K562 (cell line): ENCODE results near the gene SLC7A14. TPM values are rescaled to one million over a fixed set of nuclear protein-coding genes. Genes with fewer than 3 reads are reported as not detected.

ENCODE experiments used
- CTBP1 ChIP-seq: fragments of 450-650 bp; IDR thresholded peaks from 2 replicates; pipeline ENCODE4 v1.6.1; 2016; ENCODE audit warnings: borderline replicate concordance
- ETS2 ChIP-seq: IDR thresholded peaks from 2 replicates; pipeline ENCODE4 v1.6.1; 2016; ENCODE audit warnings: borderline replicate concordance, missing genetic modification characterization, mild to moderate bottlenecking, moderate library complexity, missing compliant biosample characterization; ENCODE audit not compliant: poor library complexity, severe bottlenecking
- FOSL1 ChIP-seq: fragments of 200-800 bp; sonication (Bioruptor generic); conservative IDR thresholded peaks from 2 replicates; pipeline ENCODE4 v1.6.1; 2016; ENCODE audit warnings: missing genetic modification characterization, missing compliant biosample characterization
- FOXA3 ChIP-seq, 2 experiments: fragments of 450-650 bp in 1 of 2; sonication (generic) in 1 of 2; formaldehyde crosslinking; IDR thresholded peaks in 1 of 2; conservative IDR thresholded peaks in 1 of 2; 2 replicates each; pipeline versions ENCODE4 v1.4.0 to v1.8.0; 2020 to 2022; ENCODE audit warnings: mild to moderate bottlenecking in 2 of 2, missing genetic modification reagents in 1 of 2
- FOXJ2 ChIP-seq: fragments of 200-800 bp; sonication (Bioruptor generic); IDR thresholded peaks from 2 replicates; pipeline ENCODE4 v1.6.1; 2016; ENCODE audit warnings: missing genetic modification characterization, missing compliant biosample characterization
- FOXK2 ChIP-seq, 2 experiments: fragments of 450-650 bp; IDR thresholded peaks in 1 of 2; conservative IDR thresholded peaks in 1 of 2; 2 replicates each; pipeline ENCODE4 v1.6.1; 2016; ENCODE audit warnings: low read depth in 2 of 2, mild to moderate bottlenecking in 1 of 2
- HES1 ChIP-seq: fragments of 450-650 bp; IDR thresholded peaks from 2 replicates; pipeline ENCODE4 v1.6.1; 2016; ENCODE audit warnings: low read depth, mild to moderate bottlenecking, moderate library complexity
- HNRNPH1 ChIP-seq: fragments of 200-400 bp; formaldehyde crosslinking; optimal IDR thresholded peaks from 2 replicates; pipeline ENCODE3; 2017; ENCODE audit warnings: low read depth, mild to moderate bottlenecking, low read length, moderate library complexity
- HSF4 ChIP-seq: fragments of 250-450 bp; sonication (Bioruptor Pico); IDR thresholded peaks from 2 replicates; pipeline ENCODE4 v2.1.2; 2022; ENCODE audit warnings: mild to moderate bottlenecking, moderate library complexity, borderline replicate concordance
- JUND ChIP-seq, 2 experiments: IDR thresholded peaks; 2 replicates in 1 of 2; 3 replicates in 1 of 2; pipeline ENCODE4 v1.6.1; 2011; ENCODE audit warnings: borderline replicate concordance in 2 of 2, low read depth in 2 of 2, low read length in 2 of 2, improper control_type of control experiment in 1 of 2, missing biosample characterization in 1 of 2, missing genetic modification characterization in 1 of 2, missing genetic modification reagents in 1 of 2
- POLR2A ChIP-seq: fragments of 450-650 bp; conservative IDR thresholded peaks from 2 replicates; pipeline ENCODE4 v1.6.1; 2016
- PRPF4 ChIP-seq: fragments of 200-400 bp; formaldehyde crosslinking; IDR thresholded peaks from one replicate; pipeline ENCODE4 v1.6.1; 2017; ENCODE audit warnings: low read length, low read depth, mild to moderate bottlenecking; ENCODE audit not compliant: insufficient read depth, poor library complexity, severe bottlenecking
- RNF219 ChIP-seq: fragments of 250-450 bp; sonication (Bioruptor Pico); IDR thresholded peaks from 2 replicates; pipeline ENCODE4 v1.5.0; 2022; ENCODE audit warnings: mild to moderate bottlenecking
- RUNX1 ChIP-seq: sonication (generic); IDR thresholded peaks from 2 replicates; pipeline ENCODE4 v1.6.1; 2016; ENCODE audit warnings: antibody characterized with exemption, low read depth
- SAFB2 ChIP-seq: fragments of 200-400 bp; formaldehyde crosslinking; IDR thresholded peaks from 2 replicates; pipeline ENCODE4 v1.6.1; 2018; ENCODE audit warnings: borderline replicate concordance, low read length, low read depth, moderate library complexity; ENCODE audit not compliant: severe bottlenecking
- SNIP1 ChIP-seq: fragments of 450-650 bp; IDR thresholded peaks from 2 replicates; pipeline ENCODE4 v1.7.1; 2017; ENCODE audit warnings: low read depth, mild to moderate bottlenecking
- SRSF1 ChIP-seq: fragments of 200-400 bp; formaldehyde crosslinking; IDR thresholded peaks from 2 replicates; pipeline ENCODE4 v1.6.1; 2017; ENCODE audit warnings: mild to moderate bottlenecking, low read depth, low read length, moderate library complexity
- TAL1 ChIP-seq: fragments of 450-650 bp; IDR thresholded peaks from 2 replicates; pipeline ENCODE4 v1.6.1; 2016; ENCODE audit warnings: mild to moderate bottlenecking
- TSHZ1 ChIP-seq: fragments of 250-450 bp; sonication (Bioruptor Pico); IDR thresholded peaks from 2 replicates; pipeline ENCODE4 v1.4.0; 2020; ENCODE audit warnings: mild to moderate bottlenecking, moderate library complexity
- XRCC4 ChIP-seq: IDR thresholded peaks from one replicate; pipeline ENCODE4 v1.6.1; 2011; ENCODE audit not compliant: insufficient read depth, insufficient read length; ENCODE audit errors: extremely low read depth
- ZEB2 ChIP-seq: fragments of 450-650 bp; IDR thresholded peaks from 2 replicates; pipeline ENCODE4 v1.6.1; 2016
- polyA plus RNA-seq, 8 experiments: library from polyadenylated mRNA; depleted of rRNA in 4 of 8; stranded (reverse) in 5 of 8; unstranded in 3 of 8; fragments of >200 nt; fragmentation: Nextera tagmentation in 2 of 8; fragmentation: Illumina TruSeq in 1 of 8; extraction: Ambion mirVana in 2 of 8; extraction: Trizol in 1 of 8; gene quantifications; 2 replicates each; pipeline versions ENCODE4 v1.2.1 to v1.2.3, GENCODE V29; 2011 to 2014; ENCODE audit warnings: inconsistent platforms in 1 of 8, missing spikeins in 1 of 8
- total RNA-seq, 7 experiments: library from RNA; depleted of rRNA in 6 of 7; stranded (reverse); fragments of >200 nt in 6 of 7; fragmentation: Illumina TruSeq in 2 of 7; extraction: Trizol in 2 of 7; gene quantifications; 2 replicates each; pipeline versions ENCODE4 v1.2.1 to v1.2.3, GENCODE V29; 2011 to 2021; ENCODE audit warnings: low replicate concordance in 1 of 7

The SLC7A14 gene
- total and polyA plus RNA-seq, 9 of the 15 experiments (the other 6 are each of a cell fraction or from before 2014, with no cell fraction given) = not detected

GRCh38 chr3:170486398-170486797 is 99.5 kb downstream of the SLC7A14 start (continued):
- TF ChIP-seq TSHZ1 = no peak
- TF ChIP-seq FOXA3 (CRISPR knock-in tag; conservative IDR thresholded peaks at IDR 0.05 in 1 of 2, IDR thresholded peaks at IDR 0.05 in 1 of 2) = peak in 1 of 2 experiments; percentile 70; a peak in 2 of 4 replicates
- TF ChIP-seq PRPF4 = no peak
- TF ChIP-seq ZEB2 = no peak
- TF ChIP-seq ETS2 (tag) = no peak
- peak; percentile 39; the same call in 1 of the 2 replicates for TF ChIP-seq TAL1
- TF ChIP-seq FOXK2 (conservative IDR thresholded peaks at IDR 0.05 in 1 of 2, IDR thresholded peaks at IDR 0.05 in 1 of 2; ENCODE audit: low read depth in 2 of 2) = no peak
- TF ChIP-seq RNF219 (CRISPR knock-in tag) = no peak
- peak; percentile 43; the same call in 1 of the 2 replicates for TF ChIP-seq CTBP1
- no peak for TF ChIP-seq SRSF1
- no peak for TF ChIP-seq HNRNPH1
- TF ChIP-seq XRCC4 = no peak
- TF ChIP-seq FOSL1 (tag) = peak; percentile 49
- no peak for TF ChIP-seq POLR2A
- TF ChIP-seq FOXJ2 (tag) = no peak
- 0 out of 2 replicates have a peak, but pooled peaks have one; percentile 31 for TF ChIP-seq JUND (IDR thresholded peaks at IDR 0.05; ENCODE audit: borderline replicate concordance, low read depth, low read length)
- TF ChIP-seq JUND (tag; IDR thresholded peaks at IDR 0.05; ENCODE audit: borderline replicate concordance, low read depth, low read length) = no peak; the same call in 2 of the 3 replicates
- no peak for TF ChIP-seq SNIP1
- no peak for TF ChIP-seq HSF4 (CRISPR knock-in tag)
- no peak for TF ChIP-seq RUNX1
- TF ChIP-seq HES1 = peak; percentile 89
- no peak for TF ChIP-seq SAFB2
- TF ChIP-seq, all 486 proteins: peak for 19
